Activated CD4-positive, CD25-positive, alpha-beta regulatory T cell treated with anti-CD3 and anti-CD28 coated beads, Interleukin-2, amount 50 U/mL, for 24 hours (primary cell): Measurements from ENCODE around the gene MATN1.

Experiments used
- ATAC-seq, 2 donors: fragments of 150-1000 bp; cut with Tn5 transposase; one replicate each; pipeline ENCODE4 v1.10.0; 2021; ENCODE audit warnings: mild to moderate bottlenecking in 1 of 2, moderate library complexity in 1 of 2

Gene MATN1

DNA sequence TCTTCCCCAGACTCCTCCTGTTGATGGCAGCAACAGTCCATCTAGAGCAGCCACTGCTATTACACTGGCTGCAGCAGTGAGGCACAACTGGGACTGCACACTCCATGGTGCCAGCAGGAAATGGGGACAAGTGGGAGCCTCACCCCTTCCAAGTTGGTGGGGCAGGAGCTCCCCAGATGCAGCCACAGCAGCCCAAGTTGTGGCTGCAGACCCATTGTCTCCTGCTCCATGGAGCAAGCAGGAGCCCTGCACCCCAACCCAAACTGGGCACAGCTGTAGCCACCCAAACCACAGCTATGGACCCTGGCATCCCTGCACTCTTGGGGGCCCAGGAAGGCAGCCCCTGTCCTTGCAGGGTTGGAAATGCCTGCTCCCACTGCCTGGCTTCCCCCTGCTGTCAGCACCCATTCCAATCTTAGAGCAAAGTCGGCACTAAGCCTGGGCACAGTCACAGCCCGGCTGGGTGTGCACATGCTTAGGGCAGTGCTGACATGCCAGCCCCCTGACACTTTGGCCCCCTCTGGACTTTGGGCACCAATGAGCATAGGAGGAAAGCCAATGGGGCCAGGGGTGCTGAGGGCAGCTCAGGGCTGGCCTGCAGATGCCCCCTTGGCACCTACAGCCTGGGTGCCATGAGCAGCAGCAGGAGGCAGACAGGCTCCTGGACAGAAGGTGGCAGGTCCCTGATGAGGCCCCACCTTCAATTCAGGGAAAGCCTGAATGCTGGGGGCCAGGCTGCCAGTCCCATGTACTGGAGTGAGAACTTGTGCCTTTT, 44.0 kb downstream of the MATN1 start:
- no peak for ATAC-seq

DNA sequence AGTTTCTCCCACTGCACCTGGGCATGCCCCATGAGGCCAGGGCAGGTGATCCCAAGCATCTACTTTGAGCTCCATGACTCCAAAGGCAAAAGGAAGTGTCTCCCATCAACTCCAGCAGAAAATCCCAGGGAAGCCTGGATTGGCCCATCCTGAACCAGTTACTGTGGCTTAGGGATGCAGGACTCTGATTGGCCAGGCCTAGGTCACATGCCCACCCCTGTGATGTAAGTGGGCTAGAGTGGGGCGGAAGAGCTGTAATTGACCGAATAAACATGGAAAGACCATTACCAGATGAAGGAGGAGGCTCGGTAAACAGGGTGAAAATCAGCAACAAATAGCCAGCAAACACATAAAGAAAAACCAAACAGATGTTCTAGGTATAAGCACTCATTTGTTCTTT, 45.2 kb downstream of the MATN1 start:
- ATAC-seq: no peak

DNA sequence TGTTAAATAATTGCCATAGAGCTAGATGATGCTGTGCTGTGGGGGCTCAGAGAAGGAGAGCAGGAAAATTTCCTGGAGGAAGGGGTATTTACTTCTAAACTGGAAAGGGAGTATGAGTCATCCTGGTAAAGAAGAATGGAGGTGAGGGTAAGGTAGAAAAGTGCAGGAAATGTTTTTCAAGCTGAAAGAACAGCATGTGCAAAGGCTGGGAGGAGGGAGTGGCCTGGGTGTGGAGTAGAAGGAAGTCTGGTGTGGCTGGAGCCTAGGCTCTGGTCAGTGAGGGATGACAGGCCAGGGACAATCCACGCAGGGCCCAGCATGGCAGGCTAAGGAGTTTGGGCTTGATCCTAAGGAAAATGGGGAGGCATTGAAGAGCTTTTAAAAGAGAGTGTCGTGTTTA, 45.9 kb downstream of the MATN1 start:
- no peak for ATAC-seq

DNA sequence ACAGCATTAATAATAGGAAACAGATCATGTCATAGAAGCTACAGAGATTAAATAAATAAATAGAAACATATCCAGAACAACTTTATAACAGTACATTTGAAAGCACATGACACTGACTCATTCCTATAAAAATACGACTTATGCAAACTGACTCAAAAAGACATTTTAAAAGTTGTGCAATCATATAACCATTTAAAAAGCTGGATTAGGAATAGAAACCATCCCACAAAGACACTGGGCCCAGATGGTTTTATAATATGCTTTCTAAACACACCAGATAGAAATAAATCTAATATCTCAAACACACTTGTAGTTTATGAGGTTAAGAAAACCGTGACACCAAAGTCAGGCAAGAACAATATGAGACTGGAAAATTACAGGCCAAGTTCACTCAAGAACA, 47.6 kb downstream of the MATN1 start:
- no peak for ATAC-seq

DNA sequence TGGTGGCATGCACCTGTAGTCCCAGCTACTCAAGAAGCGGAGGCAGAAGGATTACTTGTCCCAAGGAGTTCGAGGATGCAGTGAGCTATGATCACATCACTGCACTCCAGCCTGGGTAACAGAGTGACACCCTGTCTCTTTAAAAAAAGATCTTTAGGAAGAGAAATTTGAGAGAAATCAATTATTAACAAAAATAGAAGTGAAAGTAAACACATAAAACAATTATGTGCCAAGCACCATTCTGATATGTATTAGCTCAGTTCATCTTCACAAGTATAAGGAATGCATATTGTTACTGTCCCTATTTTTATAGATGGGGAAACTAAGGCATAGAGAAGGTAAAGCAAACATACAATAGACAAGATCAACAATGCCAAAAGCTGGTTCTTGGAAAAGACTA, 48.1 kb downstream of the MATN1 start:
- ATAC-seq: no peak

DNA sequence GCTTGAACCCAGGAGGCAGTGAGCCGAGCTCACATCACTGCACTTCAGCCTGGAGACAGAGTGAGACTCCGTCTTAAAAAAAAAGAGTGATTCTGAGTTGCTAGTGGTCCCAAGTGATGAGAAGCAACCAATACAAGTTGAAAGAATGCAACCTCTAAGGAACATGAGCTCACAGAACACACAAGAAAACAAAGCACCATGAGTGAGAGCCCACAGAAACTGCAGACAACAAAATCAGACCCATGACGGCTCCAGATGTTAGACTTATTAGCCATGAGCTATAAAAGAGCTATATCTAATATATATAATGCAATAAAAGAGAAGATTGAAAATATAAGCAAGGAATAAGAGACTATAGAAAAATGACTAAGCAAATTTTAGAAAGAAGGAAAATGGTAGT, 50.0 kb downstream of the MATN1 start:
- no peak for ATAC-seq

DNA sequence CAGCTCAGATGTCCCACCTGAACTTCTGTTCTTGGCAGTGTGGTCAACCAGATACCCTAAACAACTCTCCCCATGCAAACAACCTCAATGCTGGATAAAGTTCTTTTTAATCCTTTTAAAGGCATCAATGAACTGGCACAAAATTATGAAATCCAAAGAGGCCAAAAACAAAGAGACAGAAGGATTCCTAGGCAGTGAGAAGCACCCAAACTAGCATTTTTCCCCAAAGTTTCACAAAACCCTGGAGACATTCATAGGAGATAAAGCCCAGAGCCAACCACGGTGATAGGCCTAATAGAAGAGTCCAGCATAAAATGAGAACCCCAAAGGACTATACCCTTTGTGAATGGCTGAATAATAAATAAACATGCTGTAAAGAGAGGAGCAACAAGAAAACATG, 50.7 kb downstream of the MATN1 start:
- ATAC-seq: no peak

DNA sequence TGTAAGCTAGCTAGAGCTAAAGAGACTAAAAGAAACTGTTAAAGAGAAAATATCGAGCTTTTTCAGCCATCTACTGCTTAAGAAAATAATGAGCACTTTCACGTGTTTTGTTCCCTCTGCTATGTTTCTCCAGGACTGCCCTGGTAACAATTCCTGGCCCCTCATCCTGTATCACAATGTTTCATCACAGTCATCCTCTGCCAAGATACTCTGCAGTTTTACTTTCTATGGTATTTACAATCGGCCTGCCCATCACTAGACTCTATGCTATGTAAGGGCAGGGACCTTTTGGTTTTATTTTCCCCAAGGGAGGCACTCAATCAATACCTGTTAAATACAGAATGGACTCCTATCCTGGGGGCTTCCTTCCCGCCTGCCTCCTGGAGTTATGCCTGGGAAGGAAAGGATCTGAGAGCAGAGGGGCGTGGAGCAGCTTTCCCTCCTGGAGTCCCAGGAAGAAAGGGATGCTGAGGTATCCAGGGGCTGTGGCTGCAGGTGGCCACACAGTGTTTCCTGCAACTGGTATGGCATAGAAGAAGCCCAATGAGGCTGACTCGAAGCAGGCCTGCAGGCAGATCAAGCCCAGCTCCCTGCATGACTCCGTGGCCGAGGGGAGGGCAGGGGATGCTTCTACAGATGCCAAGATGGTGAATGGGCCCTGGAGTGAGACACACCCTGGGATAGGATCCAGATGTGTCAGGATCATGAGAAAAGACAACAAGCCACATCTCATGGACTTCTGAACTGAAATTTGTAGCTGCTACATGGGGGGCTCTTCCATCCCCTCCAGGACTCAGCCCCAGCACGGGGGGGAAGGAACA, 52.9 kb downstream of the MATN1 start:
- no peak for ATAC-seq

DNA sequence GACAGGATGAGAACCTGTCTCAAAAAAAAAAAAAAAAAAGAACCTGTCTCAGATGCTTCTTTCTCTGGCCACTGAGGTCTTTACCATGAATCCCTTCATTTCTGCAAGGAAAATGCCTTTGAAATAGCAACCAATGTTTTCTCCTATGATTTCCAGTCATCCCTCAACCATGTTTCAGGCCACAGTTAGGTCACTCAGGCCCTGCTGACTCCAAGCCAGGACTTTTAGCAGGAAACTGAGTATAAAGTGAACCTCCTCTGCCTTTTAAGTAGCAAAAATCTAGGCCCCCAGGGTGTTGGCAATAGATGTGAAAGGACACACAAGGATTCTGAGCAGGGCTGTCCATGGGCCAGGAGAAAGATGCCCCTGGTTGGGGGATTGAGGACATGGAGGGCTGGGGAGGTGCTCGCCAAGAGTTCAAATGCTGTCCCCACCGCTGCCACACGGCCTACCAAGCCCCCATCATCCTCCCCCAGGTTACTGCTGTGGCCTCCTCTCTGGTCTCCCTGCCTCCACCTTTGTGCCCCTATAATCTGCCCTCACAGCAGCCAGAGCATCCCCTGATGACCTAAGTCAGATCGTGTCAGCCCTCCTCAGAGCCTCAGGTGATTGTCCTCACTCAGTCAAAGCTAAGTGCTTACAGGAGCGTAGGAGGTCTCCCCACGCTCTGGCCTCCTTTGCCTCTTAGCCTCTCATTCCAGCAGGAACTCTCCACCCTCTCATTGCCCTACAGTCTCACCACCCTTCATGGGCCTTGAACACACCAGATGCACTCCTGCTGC, 54.6 kb downstream of the MATN1 start:
- no peak for ATAC-seq

DNA sequence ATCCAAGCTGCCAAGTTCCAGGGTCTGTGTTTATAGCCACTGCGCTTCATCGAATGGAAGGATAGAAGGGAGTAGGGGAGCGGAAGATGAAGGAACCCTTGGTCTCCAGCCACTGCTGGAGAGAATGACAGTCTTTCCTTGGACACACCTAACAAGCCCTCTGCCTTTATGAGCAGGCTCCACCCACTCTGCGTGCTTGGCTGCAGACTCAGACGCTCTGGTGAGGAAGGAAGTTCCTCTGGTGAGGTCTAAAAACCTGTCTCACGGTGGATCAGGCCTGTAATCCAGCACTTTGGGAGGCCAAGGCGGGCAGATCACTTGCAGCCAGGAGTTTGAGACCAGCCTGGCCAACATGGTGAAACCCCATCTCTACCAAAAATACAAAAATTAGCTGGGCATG, 55.4 kb downstream of the MATN1 start:
- ATAC-seq: no peak

DNA sequence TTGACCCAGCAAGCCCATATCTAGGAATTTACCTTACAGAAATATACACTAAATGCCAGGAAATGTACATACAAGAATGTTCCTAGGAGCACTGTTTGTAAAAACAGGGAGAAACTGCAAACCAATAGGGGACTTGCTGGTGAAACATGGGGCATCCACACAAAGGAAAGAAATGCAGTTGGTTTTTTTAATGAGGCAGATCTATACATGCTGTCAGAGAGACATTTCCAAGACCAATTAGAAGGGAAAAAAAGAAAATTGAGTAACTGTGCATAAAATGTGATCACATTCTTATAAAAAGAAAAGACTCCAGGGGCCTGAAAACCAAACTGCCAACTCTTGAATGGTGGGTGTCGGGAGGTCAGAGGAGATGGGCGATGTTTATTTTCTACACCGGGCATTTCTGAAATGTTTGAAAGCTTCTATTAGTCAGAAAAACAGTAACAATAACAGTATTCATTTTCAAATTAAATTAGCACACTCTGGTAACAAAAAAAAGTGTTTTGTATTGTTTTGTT, 56.6 kb downstream of the MATN1 start:
- no peak for ATAC-seq

DNA sequence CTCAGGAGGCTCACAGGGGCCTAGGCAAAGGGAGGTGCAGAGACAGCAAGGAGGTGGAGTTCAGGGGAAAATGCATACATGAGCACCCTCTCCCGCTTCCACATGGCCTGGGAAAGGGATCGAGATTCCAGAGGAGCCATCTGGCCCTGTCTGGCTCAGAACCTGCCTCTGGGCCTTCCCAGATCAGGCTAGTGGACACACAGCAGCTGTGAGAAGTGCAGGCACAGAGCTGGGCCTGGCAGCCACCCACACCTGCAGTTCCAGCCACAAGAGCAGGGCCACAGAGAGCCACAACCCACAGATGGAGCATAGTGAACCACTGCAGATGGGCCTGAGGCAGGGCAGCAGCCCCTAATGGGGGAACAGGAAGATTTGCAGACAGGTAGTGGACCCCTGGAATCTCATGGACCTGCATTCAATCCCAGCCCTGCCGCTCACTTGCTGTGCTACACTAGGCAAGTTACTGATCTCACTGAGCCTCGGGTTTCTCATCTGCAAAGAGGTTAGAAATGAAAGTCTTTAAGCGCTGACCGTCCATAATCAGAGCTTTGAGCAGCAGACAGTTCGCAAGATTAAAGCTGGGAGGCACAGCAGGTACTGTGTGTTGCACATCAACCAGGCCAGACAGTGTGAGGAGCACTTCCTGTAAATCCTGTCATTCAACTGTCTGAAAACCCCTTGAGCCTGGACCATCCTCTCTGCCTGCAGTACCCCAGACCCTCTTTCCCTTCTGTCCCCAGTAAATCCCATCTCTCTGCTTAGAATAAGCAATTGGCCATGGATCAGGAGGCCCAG, 58.0 kb downstream of the MATN1 start:
- ATAC-seq: no peak

DNA sequence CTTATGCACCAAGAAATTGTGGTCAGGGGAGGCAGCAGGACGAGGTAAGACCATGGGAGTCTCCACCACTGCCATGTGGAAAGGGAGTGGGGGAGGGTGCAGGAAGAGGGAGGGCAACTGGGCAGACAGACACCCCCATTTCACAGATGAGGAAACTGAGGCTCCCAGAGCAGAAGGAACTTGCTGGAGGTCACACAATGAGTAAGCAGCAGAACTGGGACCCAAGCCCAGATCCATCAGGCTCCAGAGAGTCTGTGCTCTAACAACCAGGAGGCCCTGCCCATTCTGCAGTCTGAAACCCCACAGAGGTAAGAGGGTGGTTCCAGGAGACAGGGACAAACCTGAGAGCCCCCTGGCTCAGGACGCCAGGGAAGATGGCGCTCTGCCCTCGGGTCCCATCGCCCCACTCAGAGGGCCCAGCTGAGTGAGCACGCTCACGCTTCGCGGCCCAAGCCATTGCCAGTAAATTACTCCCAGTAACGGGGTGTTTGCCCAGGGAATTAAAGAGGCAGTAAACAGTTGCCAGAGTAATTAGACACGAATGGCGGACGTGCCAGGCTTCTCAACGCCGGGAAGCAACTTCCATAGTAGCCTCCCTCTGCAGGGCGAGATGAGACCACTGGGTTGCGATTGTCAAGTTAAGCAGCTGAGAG, 59.2 kb downstream of the MATN1 start:
- no peak for ATAC-seq

DNA sequence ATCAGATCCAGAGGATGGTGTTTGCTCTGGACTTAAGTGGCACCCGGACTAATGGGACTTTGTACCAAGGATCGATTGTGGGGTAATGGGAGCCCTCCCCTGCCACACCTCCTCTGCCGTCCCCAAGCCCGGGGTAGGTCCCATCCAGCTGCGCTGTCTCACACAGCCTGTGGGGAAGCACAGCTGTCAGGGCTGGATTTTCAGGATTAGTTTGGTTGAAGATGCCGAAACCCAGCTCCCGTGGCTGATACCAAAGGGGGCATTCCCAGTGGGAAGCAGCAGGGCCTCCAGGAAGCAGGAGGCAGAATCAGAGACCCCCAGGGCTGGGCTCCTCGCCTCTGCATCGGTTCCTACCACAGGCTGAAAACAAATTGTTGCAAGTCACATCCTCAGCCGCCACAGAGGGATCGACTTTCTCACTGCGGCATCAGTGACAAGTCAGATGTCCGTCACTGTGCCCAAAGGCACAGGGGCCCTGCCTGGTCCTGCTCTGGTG, 59.7 kb downstream of the MATN1 start:
- no peak for ATAC-seq

DNA sequence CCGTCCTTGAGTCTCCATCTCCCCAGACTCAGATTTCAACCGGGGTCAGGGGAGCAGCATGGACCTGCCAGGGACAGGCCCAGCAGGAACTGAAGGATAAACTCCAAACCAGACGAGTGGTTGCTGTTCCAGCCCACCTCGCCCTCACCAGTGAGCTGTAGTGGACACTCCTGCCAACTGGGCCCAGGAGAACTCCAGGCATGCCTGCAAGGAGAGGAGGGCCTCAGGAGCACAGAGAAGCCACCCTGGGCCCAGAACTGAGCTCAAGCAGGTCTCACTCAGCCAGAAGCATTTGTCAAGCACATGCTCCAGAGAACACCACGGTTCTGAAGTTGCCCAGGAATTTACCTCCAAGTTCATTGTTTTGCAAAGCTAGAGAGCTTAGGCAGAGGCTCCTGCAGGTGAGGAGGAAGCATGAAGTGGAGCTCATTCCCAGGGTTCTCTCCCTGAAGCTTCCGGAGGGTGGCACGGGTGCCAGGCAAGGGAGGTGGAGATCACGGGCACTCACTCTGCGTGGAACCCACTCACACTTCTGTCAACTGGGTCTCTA, 61.0 kb downstream of the MATN1 start:
- ATAC-seq: no peak

DNA sequence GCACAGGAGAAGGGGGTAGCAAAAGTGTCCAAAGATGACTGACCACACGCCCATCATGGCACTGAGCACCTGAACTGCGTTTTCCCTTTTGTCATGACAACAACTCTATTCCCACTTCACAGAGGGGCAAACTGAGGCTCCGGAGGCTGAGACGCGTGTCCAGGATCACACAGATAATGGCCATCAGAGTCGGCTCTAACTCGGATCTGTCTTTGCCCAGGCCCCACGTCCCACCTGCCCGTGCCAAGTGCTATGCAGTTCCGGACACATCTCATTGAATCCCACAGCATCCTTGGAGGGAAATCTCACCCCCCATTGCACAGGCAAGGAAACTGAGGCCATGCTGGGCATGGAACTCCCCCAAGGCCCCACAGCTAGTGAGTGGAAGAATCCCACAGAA, 62.1 kb downstream of the MATN1 start:
- ATAC-seq: no peak
